Left ventricle myocardium inferior (tissue), 1 donor: ENCODE measurements around the gene DAB1. TPM values are rescaled to one million over a fixed set of nuclear protein-coding genes. Genes with fewer than 3 reads are reported as not detected.

Experiments
- DNase-seq: peaks from one replicate; pipeline ENCODE4 v3.0.0-alpha.2; 2020
- H3K27ac ChIP-seq: fragments of 200-600 bp; replicated peaks from 2 replicates; pipeline ENCODE4 v1.8.0; 2021
- H3K27me3 ChIP-seq: fragments of 200-600 bp; 2 replicates; pipeline ENCODE4 v1.8.0; 2021; ENCODE audit warnings: low read depth
- H3K36me3 ChIP-seq: fragments of 200-600 bp; 2 replicates; pipeline ENCODE4 v1.8.0; 2021
- H3K4me1 ChIP-seq: fragments of 200-600 bp; 2 replicates; pipeline ENCODE4 v1.8.0; 2021
- H3K4me3 ChIP-seq: fragments of 200-600 bp; 2 replicates; pipeline ENCODE4 v1.8.0; 2021; ENCODE audit warnings: mild to moderate bottlenecking, moderate library complexity
- H3K9me3 ChIP-seq: fragments of 200-600 bp; replicated peaks from 2 replicates; pipeline ENCODE4 v1.8.0; 2021
- CTCF ChIP-seq: fragments of 200-600 bp; IDR thresholded peaks from 2 replicates; pipeline ENCODE4 v1.8.0; 2021; ENCODE audit warnings: antibody characterized with exemption, mild to moderate bottlenecking, borderline replicate concordance
- intact Hi-C: fragments of 100-400 bp; cut with micrococcal nuclease; formaldehyde crosslinking; loops from one replicate; pipeline ENCODE4 v1.11.0; 2022
- total RNA-seq: library from RNA; stranded (reverse); fragmentation: NEBNext Ultra II Directional; extraction: Animal tissue kit (Norgen Biotek cat#: 25700); gene quantifications from one replicate; pipeline ENCODE4 v1.2.1, GENCODE V29; 2021
- donor health status: DM: no; HTN: yes; CAD: no; lungs with severe emphysema.

Gene DAB1
- total RNA-seq, 1 donor from 2014 or later: 0.77 TPM

DNA sequence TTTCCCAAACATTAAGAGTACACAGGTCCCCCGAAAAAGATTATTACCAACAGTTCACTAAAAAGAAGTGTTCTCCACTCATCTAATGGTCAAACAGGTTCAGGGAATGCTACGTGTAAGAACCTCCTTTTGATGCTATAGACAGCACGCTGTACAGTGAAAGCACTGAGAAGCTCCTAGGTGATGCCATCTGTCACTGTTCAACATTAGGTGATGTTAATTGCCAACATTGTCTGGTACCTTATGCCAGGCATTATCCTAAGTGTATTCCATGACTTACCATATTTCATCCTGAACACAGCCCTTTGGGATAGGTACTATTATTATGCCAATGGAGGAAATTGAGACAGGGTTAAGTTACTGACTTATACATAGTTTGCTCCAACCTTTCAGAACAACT, 82.1 kb downstream of the DAB1 start:
- H3K9me3 ChIP-seq: no peaks in the 10 kb centered on the region
- no peak for DNase-seq
- no peak overlapping the region for H3K27ac ChIP-seq
- H3K36me3 ChIP-seq: no peaks in the 10 kb centered on the region
- H3K27me3 ChIP-seq: no peaks in the 10 kb centered on the region
- H3K4me3 ChIP-seq: no peak overlapping the region
- peaks cover 6% of the 10 kb centered on the region for H3K4me1 ChIP-seq
- no peak for TF ChIP-seq CTCF
- intact Hi-C loops: no loop called here

GRCh38 chr1:57340334-57341070, 83.4 kb downstream of the DAB1 start:
- H3K27me3 ChIP-seq: no peaks in the 10 kb centered on the region
- H3K27ac ChIP-seq: no peak overlapping the region
- no peaks in the 10 kb centered on the region for H3K36me3 ChIP-seq
- DNase-seq: no peak
- intact Hi-C loops: no loop called here
- TF ChIP-seq CTCF: peak; percentile 33
- no peak overlapping the region for H3K4me3 ChIP-seq
- peaks cover 5% of the 10 kb centered on the region for H3K4me1 ChIP-seq
- no peaks in the 10 kb centered on the region for H3K9me3 ChIP-seq

GRCh38 chr1:57337623-57338022, 86.2 kb downstream of the DAB1 start:
- intact Hi-C loops: no loop called here

DNA sequence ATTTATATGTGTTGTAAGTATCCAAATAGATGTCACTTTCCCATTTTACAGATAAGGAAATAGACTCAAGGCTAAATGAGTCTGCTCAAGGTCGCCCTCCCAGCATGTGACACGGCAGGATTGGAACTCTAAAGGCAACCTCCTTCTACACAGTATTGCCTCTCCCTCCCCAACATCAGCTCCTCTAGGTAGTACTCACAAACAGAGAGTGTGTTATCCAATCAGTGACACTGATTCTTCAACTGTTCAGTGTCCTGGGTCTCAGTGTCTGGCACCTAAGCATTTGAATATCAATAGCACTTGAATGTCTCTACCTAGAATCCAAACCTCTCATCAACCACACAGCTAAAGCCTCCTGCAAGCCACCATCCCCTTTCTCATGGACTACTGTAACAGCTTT, 87.1 kb downstream of the DAB1 start:
- H3K27me3 ChIP-seq: no peaks in the 10 kb centered on the region
- H3K4me3 ChIP-seq: no peak overlapping the region
- no peak for TF ChIP-seq CTCF
- H3K4me1 ChIP-seq: no peaks in the 10 kb centered on the region
- no peaks in the 10 kb centered on the region for H3K36me3 ChIP-seq
- intact Hi-C loops: no loop called here
- peaks cover 1% of the 10 kb centered on the region for H3K9me3 ChIP-seq
- no peak overlapping the region for H3K27ac ChIP-seq
- DNase-seq: no peak

More at GRCh38 chr1:57337623-57338022, 86.2 kb downstream of the DAB1 start:
- H3K9me3 ChIP-seq: no peaks in the 10 kb centered on the region
- no peaks in the 10 kb centered on the region for H3K36me3 ChIP-seq
- H3K4me1 ChIP-seq: no peaks in the 10 kb centered on the region
- H3K27ac ChIP-seq: no peak overlapping the region
- no peak for DNase-seq
- no peak overlapping the region for H3K4me3 ChIP-seq
- no peak for TF ChIP-seq CTCF
- no peaks in the 10 kb centered on the region for H3K27me3 ChIP-seq

DNA sequence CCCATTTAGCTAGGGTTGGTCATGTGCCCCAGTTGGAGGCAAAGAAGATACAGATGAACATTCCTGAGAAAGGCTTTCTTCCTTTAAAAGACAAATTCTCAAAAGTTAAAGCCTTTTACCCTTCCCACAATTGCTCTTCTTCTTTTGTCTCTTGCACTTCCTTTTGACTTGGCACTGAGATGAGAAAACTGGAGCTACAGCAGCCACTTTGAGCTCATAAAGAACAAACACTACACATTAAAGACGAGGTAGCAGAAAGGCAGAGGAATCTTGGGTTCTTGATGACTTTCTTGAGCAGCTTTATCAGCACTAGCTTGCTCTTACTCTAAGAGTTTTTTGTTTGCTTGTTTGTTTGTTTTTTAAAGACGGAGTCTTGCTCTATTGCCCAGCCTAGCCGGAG, 92.2 kb downstream of the DAB1 start:
- Histone ChIP-seq H3K4me1 (no peaks in the 10 kb centered on the region), H3K4me3 (no peak overlapping the region), H3K27ac (no peak overlapping the region), H3K9me3 (peaks cover 5% of the 10 kb centered on the region), H3K36me3 (no peaks in the 10 kb centered on the region), H3K27me3 (no peaks in the 10 kb centered on the region)
- no peak for DNase-seq
- intact Hi-C loops: no loop called here
- no peak for TF ChIP-seq CTCF
